GM19328 (cell line): ENCODE data around the gene CASP7.

Experiments
- ATAC-seq: cut with Tn5 transposase; IDR thresholded peaks from one replicate; pipeline ENCODE4 v1.9.1; 2021; ENCODE audit warnings: mild to moderate bottlenecking, moderate library complexity; ENCODE audit not compliant: unreplicated experiment

Gene CASP7

DNA sequence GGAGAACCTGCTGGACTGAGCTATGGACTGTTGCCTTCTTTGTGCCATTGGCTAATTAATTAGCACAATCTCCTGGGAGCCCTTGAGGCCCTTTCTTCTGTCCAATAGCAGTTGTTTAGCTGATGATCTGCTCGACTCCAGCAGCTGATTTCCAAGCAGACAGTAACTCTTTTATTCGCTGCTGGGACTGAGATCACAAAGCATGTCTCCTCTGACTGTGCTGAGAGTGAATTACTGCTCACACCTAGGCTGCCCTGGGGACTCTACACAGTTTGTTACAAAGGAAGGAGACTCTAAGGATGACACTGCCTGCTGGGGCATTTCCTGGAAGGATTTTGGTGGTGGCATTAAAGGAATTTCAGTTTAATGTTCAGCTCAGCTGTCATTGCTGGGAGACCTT, 31.4 kb downstream of the CASP7 start:
- ATAC-seq: no peak

DNA sequence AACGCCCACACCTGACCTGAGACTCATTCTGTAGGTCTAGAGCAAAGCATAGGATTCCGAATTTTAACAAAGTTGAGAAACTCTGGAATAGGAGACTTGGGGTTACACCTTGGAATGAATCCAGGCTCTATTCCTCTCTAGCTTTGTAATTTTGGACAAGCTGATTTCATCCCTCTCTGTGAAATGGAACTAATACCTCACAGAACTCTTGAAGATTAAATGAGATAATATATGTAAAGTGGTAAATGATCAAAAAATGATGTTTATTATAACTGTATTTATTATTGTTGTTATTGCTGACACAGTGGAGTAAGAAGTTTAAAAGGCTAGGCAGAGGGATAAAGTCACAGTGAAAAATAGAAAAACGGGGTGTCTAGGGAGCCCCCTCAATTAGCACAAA, 32.3 kb downstream of the CASP7 start:
- no peak for ATAC-seq

DNA sequence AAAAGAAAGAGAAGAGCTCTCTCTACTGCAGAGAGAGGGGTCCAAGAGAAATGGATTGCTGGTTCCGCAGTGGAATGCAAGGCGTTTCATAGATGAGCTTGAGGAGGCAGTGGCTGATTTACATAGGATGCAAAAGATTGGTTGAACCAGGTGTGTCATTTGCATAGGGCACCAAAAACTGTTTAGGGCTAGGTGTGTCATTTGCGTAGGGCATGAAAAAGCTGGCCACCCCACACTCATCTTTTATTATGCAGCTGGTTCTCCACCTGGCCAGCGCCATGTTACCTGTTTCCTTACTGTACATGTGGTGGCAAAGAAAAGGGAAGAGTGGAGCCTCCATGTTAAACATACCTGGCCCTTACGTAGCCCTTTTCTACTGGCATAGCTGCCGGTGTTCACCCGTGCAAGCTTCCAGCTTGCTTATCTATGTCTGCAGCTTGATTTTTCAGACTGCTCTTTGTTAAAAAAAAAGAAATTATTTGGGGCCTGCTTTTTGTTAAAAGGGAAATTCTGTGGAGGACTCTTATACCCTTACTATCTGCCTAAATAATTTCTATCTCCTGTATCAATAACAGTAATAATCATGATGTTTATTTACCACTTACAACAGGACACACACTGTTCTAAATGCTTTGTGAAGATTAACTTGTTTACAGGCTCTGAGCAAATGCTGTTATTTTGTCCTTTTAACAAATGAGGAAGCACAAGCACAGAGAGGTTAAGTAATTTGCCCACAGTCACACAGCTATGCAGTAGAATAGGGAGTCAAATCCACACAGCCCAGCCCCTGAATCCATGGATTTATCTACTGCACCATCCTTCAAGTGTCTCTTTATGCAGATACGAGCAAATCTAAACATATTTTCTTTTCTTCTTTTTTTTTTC, 33.3 kb downstream of the CASP7 start:
- ATAC-seq: no peak

DNA sequence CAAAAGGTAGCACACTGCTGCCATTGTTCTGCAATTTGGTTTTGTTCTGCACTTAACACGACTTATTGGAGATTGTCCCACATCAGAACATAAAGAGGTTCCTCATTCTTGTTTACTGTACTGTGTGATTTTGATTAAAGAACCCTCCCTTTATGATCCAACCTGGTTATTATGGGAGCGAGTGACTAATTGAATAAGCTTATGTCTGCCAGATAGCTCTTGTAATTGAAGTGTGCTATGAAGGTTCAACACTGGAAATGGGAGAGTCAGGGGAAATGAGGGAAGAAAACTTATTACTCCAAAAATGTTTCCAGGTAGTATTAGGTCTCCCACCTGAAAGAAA, 33.9 kb downstream of the CASP7 start:
- ATAC-seq: no peak

DNA sequence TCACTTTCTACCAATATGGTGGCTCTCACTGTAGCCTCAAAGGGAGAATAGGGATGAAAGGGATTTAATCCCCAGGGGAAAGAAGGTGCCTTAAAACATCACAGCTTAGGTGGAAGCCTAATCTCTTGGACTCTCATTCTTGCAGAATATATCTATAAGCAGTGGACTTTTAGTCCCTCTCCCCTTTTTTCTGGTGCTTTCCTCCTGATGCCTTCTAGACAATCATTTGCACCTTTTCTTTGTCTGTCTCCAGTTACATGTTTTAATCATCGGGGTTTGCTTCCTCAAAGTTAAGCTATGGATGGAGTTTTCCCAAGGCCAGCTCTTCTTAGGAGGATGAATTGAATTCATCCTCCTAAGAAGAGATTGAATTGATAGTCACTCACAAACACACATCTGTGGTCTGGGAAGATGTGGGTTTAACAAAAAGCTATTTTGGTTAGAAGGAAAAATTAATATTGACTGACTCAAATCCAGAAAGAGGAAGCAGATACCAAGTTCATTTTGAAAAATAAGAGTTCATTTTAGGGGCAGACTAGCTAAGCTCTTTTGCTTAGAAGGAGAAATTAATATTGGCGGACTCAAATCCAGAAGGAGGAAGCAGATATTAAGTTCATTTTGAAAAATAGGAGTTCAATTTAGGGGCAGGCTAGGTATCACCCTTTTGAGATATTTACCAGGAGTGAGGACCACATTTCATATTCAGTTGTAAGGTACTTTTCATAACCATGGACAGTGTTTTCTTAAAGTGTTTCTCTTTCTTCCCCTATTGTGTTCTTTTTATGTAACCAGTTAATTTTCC, 36.6 kb downstream of the CASP7 start:
- no peak for ATAC-seq

DNA sequence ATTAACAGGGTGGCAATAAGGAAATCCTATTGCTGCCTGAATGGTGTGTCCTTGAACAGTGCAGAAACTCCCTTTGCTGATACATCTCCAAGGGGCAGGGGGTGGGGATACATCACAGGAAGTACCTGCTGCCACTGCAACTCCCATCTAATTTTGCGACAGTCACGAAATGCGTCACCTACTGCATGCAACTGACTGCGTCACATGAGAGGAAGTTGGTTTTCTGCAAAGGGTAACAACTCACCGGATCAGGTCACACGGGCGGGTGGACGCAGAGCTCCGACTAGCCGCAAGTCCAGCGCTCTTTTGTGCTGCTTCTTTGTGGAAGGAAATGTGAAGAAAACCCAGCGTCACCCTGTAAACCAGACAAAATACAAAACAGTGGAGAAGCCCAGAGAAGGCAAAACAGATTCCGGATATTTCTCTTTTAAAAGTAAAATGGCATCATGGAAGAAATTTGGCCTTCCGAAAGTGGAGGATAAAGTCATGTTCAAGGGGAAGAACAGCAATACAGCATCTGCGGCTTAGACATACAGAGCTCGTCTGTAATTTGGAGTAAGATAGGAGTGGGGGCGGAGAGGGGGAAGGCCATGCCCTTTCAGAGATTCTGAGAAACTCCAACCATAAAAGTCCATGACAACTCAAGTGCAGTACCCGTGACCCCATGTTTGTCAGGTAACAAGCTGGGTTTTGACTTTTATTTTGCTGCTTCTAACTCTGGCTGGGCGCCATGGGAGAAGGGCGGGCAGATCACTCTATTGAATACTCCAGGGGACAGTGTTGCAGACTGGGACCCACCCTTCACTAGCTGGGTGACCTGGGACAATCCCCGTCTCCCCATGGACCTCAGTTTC, 39.5 kb downstream of the CASP7 start:
- no peak for ATAC-seq

DNA sequence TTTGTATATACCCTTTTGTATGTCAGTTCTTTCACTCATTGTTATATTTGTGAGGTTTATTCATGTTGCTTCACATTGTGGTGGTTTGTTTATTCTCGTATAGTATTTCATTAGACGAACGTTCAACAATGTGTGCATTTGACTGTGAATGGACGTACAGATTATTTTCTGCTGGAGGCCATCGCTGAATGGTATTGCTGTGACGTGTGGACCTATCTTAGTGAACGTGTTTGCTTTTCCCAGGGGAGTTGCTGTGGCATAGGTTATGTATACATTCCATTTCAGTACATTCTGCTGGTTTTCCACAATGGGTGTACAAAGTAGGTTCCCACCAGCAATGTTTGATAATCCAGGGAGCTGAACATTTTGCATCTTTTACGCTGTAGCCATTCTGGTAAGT, 40.7 kb downstream of the CASP7 start:
- ATAC-seq: no peak

DNA sequence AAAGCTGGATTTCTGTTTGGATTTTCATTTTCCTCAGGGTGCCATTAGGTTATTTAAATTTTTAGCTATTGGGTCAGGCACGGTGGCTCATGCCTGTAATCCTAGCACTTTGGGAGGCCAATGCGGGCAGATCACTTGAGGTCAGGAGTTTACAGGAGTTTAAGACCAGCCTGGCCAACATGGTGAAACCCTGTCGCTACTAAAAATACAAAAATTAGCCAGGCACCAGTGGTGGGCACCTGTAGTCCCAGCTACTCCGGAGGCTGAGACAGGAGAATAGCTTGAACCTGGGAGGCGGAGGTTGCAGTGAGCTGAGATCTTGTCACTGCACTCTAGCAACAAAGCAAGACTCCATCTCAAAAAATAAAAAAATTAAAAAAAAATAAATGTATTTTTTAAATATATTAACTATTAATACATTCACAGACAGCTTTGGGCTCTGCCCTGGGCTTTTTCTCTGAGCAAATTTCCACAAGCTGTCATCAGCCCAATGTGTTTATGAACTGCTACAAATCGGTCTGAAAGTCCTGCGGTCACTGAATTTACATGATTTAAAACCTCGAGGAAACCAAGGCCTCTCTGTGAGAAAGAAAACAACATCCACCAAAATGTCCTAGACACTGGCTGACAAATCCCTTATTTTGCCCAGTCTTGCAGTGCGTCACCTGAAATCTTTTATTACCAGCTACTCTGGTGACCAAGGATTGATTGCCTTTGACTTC, 52.6 kb downstream of the CASP7 start:
- no peak for ATAC-seq

DNA sequence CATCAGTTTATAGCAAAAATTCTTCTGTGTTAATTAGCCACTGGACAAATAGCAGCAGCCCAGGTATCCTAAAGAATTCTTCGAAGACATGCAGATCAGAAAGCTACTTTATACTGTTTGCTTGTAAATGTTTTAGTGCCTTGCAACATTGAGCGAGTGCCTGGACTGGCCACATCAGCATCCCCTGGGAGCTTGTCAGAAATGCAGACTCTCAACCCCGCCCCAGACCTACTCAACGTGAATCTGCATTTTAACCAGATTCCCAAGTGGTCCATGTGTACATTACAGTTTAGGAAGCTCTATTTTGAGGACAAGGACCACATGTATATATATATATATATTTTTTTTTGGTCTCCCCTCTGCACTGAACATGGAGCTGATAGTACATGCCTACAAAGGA, 53.3 kb downstream of the CASP7 start:
- no peak for ATAC-seq

DNA sequence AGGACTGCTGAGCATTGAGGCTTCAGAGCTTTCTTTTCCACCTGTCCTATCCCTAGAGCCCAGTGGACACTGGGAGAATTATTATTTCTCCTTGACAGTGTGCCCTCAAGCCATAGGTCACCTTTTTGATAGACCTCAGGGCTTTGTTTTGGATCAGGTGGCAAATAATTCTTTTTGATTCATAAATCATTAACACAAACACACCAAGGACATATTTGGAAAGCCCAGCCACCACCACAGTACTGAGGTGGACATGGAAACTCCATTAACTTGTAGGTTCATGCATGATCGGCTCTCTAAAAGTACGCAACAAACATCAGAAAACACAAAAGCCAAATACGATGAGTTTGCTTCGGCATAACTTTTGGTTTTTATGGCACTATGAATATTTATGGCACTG, 53.9 kb downstream of the CASP7 start:
- ATAC-seq: no peak

DNA sequence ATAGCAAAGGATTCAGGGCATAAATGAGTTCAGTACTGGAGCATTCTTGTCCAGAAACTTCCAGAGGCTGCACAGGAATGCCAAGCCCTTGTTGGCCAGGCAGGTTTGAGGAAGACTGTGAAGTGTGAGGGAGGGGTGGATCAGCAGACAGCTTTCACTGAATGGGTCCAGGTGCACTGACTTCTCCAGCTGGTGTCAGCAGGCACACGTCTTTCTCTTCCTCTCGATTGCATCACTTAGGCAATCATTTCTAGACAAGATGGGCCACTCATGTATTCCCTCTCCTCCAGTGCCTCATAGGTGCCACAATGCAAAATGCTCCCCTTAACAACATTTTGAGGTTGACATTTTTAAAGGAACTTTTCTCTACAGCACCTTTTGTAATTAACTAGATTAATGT, 56.2 kb downstream of the CASP7 start:
- ATAC-seq: no peak

DNA sequence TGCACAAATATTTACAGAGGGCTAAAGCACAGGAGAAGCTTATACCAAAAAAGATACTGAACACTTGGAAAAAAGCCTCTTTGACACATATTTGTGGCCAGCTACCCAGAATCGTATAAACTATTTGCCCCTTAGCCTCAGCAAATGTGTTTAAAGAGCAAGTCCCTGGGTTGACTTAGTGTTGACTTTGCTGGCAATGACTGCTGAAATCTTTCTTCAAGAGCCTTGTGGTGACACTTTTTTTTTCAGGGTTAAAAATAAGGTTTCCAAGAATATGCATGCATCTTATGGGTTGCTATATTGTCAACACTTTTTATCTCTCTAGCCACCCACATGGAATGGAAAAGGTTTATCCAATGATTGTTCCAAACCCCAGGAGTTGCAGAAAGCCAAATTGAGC, 56.9 kb downstream of the CASP7 start:
- no peak for ATAC-seq

DNA sequence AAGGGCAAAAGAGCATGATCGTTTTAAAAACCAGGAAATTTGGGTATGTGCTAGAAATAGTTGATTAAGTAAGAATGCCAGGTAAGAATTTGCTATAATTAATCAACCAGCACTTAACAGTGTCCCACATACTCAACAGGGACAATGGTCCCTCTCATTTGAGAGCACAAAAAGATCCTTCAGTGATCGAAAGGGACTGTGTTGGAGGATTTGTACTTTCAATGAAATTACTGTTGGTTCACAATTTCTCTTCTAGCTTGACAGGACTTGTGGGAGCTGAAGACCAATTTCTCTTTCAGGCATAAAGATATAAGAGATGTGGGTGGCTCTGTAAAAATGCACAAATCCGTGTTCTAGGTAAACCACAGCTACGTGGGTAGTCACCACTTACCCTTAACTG, 59.3 kb downstream of the CASP7 start:
- ATAC-seq: no peak

DNA sequence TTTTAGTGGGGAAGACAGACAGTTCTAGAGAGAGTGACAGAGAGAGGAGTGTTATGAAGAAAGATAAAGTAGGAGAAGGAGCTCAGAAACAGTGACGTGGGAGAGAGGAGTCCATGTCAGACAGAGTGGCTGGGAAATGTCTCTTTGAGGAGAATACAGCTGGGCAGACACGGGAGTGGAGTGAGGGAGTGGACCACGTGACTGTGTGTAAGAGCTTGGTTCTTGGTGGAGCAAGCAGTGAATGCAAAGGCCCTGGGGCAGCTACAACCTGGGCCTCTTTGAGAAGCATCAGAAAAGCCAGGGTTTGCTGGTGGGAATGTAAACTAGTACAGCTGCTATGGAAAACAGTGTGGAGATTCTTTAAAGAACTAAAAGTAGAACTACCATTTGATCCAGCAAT, 59.9 kb downstream of the CASP7 start:
- no peak for ATAC-seq

DNA sequence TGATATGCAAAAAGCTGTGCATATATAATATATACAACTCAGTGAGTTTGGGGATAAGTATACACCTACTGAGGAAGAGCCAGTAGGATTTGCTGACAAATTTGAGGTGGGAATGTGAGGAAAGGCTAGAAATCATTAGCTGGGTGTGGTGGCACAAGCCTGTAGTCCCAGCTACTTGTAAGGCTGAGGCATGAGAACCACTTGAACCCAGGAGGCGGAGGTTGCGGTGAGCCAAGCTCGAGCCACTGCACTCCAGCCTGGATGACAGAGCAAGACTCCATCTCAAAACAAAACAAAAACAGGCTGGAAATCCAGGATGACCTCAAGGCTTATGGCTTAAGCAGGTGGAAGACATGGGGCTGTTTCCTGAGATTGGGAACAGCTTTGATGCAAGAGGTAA, 61.1 kb downstream of the CASP7 start:
- ATAC-seq: no peak

DNA sequence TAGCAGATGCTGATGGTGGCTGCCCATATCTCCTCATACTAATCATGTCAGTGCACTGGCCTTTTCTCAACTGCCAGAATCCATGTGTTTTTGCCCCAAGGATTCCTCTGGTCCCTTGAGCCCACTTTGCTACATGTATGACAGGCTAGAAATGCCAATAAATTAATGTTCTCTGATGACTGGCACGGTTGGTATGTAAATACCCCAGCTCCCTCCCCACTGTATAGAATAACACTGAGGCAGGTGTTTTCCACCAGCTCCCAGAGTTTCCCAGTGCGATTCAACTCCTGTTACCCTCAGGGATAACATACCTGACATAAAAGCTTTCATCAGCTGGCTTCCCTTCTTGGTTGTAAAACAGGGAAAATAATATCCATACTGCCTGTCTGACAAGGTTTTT, 62.8 kb downstream of the CASP7 start:
- ATAC-seq: no peak

DNA sequence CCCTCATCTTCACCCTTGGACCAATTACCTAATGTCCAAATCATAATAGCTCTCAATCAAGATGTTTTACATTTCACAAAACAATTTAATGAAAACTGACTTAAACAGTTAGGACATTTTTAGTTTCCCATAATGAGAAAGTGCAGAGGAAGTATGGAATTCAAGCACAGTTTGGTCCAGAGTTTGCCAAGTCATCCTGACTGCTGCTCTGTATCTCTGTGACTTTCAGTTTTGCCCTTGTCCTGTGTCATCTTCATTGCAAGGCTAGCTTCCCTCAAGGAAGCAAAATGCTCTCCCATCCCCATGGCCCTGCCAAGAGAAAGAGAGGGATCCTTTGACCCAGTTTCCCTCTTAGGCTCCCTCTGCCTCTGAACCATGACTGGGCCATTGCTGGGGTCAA, 63.9 kb downstream of the CASP7 start:
- ATAC-seq: no peak

DNA sequence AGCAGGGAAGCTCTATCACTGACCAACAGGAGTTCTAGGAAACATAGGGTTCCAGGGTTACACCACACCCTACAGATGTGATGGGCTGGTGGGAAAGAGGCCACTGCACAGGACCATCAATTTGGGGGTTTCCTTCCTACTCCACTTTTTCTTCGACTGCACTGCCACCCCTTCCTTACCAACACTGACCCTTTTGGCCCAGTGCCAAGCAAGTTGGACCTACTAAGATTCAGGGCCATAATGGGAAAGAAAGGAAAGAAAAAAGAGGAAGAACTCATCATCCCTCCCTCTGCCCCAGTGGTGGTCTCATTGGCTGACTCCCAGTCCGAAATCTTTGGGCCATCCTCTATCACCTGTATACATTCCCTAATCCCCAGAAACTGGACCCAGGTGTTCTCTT, 65.7 kb downstream of the CASP7 start:
- no peak for ATAC-seq

DNA sequence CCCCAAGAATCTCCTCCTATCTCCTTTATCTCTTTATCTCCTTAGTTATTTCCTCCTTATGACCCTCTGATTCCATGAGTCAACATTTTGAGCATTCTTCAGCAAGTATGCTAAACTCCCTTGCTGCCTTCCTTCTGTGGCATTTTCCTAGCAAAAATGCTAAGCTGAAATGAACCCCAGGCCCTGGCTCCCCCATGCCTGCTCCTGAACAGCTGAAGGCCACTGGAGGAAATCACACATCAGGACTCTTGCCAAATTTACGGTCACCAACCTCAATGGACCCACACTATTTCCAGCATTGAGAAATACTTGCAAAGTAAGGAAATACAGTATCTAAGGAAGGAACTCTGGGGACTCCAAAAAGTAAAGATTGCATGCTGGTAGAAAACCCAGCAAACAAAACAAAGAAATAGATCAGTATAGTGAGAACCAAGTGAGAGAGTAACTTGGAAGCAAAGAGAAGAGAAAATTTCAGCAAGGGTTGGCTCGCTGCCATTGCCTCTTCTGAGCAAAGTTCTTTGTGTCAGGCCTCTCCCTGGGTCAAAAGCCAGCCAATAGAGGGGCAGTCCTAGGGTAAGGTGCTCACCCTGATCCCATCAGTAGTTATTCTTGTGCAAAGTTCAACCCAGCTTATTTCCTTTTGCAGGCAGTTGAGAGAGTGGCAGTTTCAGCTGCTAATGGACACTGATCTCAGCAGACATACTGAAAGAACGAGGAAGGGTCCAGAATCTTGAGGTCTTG, 66.7 kb downstream of the CASP7 start:
- ATAC-seq: no peak

DNA sequence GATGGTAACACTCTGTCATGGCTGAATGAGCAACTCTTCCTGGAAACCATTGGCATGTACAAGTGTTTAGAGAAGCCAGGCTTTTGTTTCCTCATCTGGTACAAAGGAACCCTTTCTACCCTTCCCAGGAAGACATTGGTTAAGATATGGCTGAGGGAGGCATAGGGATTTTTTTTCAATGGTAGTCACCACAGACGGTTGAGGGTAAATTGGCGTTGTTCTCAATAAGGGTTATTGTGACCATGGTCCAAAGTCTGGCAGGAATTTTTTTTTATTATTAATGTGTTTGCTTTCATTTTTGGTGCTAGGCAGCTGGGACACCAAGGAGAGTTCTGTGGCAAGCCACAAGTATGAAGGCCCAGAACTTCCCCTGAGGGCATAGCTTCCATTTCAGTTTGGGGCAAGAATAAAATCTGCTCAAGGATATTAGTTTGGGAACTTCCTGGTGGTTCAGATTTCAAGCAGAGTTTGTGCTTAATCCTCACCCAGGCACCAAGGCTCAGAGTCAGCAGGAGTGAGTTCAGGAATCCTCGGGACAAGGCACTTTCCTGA, 71.5 kb downstream of the CASP7 start, which contains the start of gene PLEKHS1:
Gene PLEKHS1, plus strand, starts transcription at position 502 of the 552 bp plus-strand sequence. CDS start 3,596 bp downstream, outside the sequence.
- ATAC-seq: no peak
